Ishikawa (cell line): ENCODE measurements around the gene SETD6.

Experiments used
- CEBPB ChIP-seq: IDR thresholded peaks from 2 replicates; pipeline ENCODE4 v1.6.1; 2012
- CREB1 ChIP-seq: IDR thresholded peaks from 2 replicates; pipeline ENCODE4 v1.6.1; 2012; ENCODE audit warnings: low read depth
- EGR1 ChIP-seq: IDR thresholded peaks from 2 replicates; pipeline ENCODE4 v1.6.1; 2012
- EP300 ChIP-seq: IDR thresholded peaks from 2 replicates; pipeline ENCODE4 v1.6.1; 2012; ENCODE audit warnings: borderline replicate concordance
- FOXM1 ChIP-seq: IDR thresholded peaks from 2 replicates; pipeline ENCODE4 v1.6.1; 2012; ENCODE audit warnings: low read depth, borderline replicate concordance
- MAX ChIP-seq: IDR thresholded peaks from 2 replicates; pipeline ENCODE4 v1.6.1; 2012
- NFIC ChIP-seq: IDR thresholded peaks from 2 replicates; pipeline ENCODE4 v1.6.1; 2012
- RAD21 ChIP-seq: IDR thresholded peaks from 2 replicates; pipeline ENCODE4 v1.6.1; 2012; ENCODE audit warnings: low read depth
- REST ChIP-seq: IDR thresholded peaks from 2 replicates; pipeline ENCODE4 v1.6.1; 2012; ENCODE audit warnings: low read depth, mild to moderate bottlenecking
- TAF1 ChIP-seq: IDR thresholded peaks from 2 replicates; pipeline ENCODE4 v1.6.1; 2012; ENCODE audit warnings: low read depth, mild to moderate bottlenecking
- TCF12 ChIP-seq: IDR thresholded peaks from 2 replicates; pipeline ENCODE4 v1.6.1; 2012; ENCODE audit warnings: low read depth
- TEAD4 ChIP-seq: IDR thresholded peaks from 2 replicates; pipeline ENCODE4 v1.6.1; 2012
- USF1 ChIP-seq: IDR thresholded peaks from 2 replicates; pipeline ENCODE4 v1.6.1; 2012
- YY1 ChIP-seq: IDR thresholded peaks from 2 replicates; pipeline ENCODE4 v1.6.1; 2012; ENCODE audit warnings: low read depth
- ZBTB7A ChIP-seq: IDR thresholded peaks from 2 replicates; pipeline ENCODE4 v1.6.1; 2012; ENCODE audit warnings: low read depth

The SETD6 gene

GRCh38 chr16:58530179-58530578 is 14.9 kb downstream of the SETD6 start:
- no peak for TF ChIP-seq TEAD4
- no peak for TF ChIP-seq CREB1

GRCh38 chr16:58532414-58532813 is 17.1 kb downstream of the SETD6 start:
- TF ChIP-seq TEAD4 (no peak), CREB1 (no peak), MAX (no peak), REST (no peak), NFIC (no peak), YY1 (no peak), EP300 (no peak), TCF12 (no peak)

- TF ChIP-seq REST (no peak), EGR1 (no peak), ZBTB7A (no peak), USF1 (no peak), RAD21 (no peak)
Observed at GRCh38 chr16:58533751-58534470, 18.6 kb downstream of the SETD6 start.

GRCh38 chr16:58535100-58535499 is 19.8 kb downstream of the SETD6 start:
- TF ChIP-seq REST (no peak), EP300 (no peak), EGR1 (no peak), NFIC (no peak), ZBTB7A (no peak), TAF1 (no peak), TEAD4 (no peak), USF1 (no peak), RAD21 (no peak), FOXM1 (no peak), CEBPB (no peak), YY1 (no peak), MAX (no peak), TCF12 (no peak)

GRCh38 chr16:58536278-58536677 is 21.0 kb downstream of the SETD6 start:
- TF ChIP-seq EGR1: no peak
- TF ChIP-seq RAD21: no peak
- TF ChIP-seq ZBTB7A: no peak
- TF ChIP-seq TCF12: no peak
- TF ChIP-seq FOXM1: no peak
- no peak for TF ChIP-seq MAX
- TF ChIP-seq REST: no peak
- no peak for TF ChIP-seq NFIC
- TF ChIP-seq CREB1: no peak
- TF ChIP-seq EP300: no peak
- no peak for TF ChIP-seq USF1
- TF ChIP-seq TAF1: no peak
- no peak for TF ChIP-seq TEAD4
- TF ChIP-seq CEBPB: no peak
- TF ChIP-seq YY1: no peak
